Fibroblast of the aortic adventitia (primary cell): ENCODE results near the gene PARS2. TPM values are rescaled to one million over a fixed set of nuclear protein-coding genes. Genes with fewer than 3 reads are reported as not detected.

Source experiments
- DNase-seq: peaks from one replicate; pipeline ENCODE4 v3.0.0-alpha.2; 2010; ENCODE audit warnings: low read depth
- H3K4me3 ChIP-seq: 2 replicates; pipeline ENCODE4 v1.5.1; 2011; ENCODE audit warnings: low read depth, mild to moderate bottlenecking, control low read depth, low read length, moderate library complexity
- CTCF ChIP-seq: IDR thresholded peaks from 2 replicates; pipeline ENCODE4 v1.5.1; 2011; ENCODE audit warnings: mild to moderate bottlenecking, low read length, control low read depth, inconsistent platforms; ENCODE audit not compliant: insufficient read depth
- total RNA-seq: library from RNA; depleted of rRNA; stranded (reverse); fragments of >200 nt; gene quantifications from 2 replicates; pipeline ENCODE4 v1.2.3, GENCODE V29; 2012; ENCODE audit warnings: low replicate concordance

Gene PARS2
- total RNA-seq, 1 donor: 4.1 TPM

- no peak for DNase-seq
- TF ChIP-seq CTCF: no peak
- no peak overlapping the region for H3K4me3 ChIP-seq
These were observed 46.7 kb upstream of the PARS2 start for GRCh38 chr1:54811066-54811465.

- H3K4me3 ChIP-seq: no peak overlapping the region
- TF ChIP-seq CTCF: peak; percentile 93
- peak; percentile 62 for DNase-seq
These were observed 46.0 kb upstream of the PARS2 start for GRCh38 chr1:54810153-54810942.

- no peak for DNase-seq
- H3K4me3 ChIP-seq: no peak overlapping the region
- no peak for TF ChIP-seq CTCF
These were observed 45.3 kb upstream of the PARS2 start for GRCh38 chr1:54809496-54810074.

GRCh38 chr1:54808443-54809207, 44.3 kb upstream of the PARS2 start:
- no peak for DNase-seq
- no peak overlapping the region for H3K4me3 ChIP-seq
- peak; percentile 10 for TF ChIP-seq CTCF

GRCh38 chr1:54807756-54808155, 43.4 kb upstream of the PARS2 start:
- DNase-seq: no peak
- no peak overlapping the region for H3K4me3 ChIP-seq
- TF ChIP-seq CTCF: no peak

- no peak for TF ChIP-seq CTCF
- H3K4me3 ChIP-seq: no peak overlapping the region
- peak; percentile 21 for DNase-seq
These were observed 42.7 kb upstream of the PARS2 start for GRCh38 chr1:54806931-54807611.
